ENCODE results near the gene CMYA5.

DNA sequence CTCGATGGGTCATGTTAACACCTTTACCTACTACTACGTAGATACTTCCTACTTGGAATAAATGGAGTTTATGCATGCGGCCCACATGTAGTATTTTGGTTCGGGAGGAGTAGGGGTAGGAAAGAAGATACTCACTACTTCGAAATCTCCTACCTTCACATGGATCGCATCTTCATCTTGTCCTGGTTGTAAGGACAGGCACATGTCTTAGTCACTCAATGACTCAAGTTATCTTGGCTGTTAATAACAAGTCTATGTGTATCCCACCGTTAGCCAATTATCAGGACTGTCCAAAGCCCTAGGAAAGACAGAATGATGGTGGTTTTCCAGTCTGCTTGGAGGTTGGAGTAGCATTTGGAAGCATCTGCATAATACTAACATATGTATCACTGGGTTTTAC is 24.1 kb downstream of the CMYA5 start:
- TF ChIP-seq, protein P1, sequence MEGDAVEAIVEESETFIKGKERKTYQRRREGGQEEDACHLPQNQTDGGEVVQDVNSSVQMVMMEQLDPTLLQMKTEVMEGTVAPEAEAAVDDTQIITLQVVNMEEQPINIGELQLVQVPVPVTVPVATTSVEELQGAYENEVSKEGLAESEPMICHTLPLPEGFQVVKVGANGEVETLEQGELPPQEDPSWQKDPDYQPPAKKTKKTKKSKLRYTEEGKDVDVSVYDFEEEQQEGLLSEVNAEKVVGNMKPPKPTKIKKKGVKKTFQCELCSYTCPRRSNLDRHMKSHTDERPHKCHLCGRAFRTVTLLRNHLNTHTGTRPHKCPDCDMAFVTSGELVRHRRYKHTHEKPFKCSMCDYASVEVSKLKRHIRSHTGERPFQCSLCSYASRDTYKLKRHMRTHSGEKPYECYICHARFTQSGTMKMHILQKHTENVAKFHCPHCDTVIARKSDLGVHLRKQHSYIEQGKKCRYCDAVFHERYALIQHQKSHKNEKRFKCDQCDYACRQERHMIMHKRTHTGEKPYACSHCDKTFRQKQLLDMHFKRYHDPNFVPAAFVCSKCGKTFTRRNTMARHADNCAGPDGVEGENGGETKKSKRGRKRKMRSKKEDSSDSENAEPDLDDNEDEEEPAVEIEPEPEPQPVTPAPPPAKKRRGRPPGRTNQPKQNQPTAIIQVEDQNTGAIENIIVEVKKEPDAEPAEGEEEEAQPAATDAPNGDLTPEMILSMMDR (IDR thresholded peaks at IDR 0.05; ENCODE audit: low read depth, low read length, missing input control), result no peak
- no peak for TF ChIP-seq SP1 (IDR thresholded peaks at IDR 0.05)
